Spleen (tissue), 11 donors: ENCODE data around the gene VWA1. TPM values are rescaled to one million over a fixed set of nuclear protein-coding genes. Genes with fewer than 3 reads are reported as not detected.

ENCODE experiments used
- DNase-seq: peaks from one replicate; pipeline ENCODE4 v3.0.0-alpha.2; 2020
- H3K27ac ChIP-seq, 8 donors: fragments of 200-600 bp; sonication (generic) in 7 of 8; 1 replicate in 4 of 8; 2 replicates in 4 of 8; pipeline versions ENCODE4 v1.5.0 to v1.8.0; 2016 to 2021; ENCODE audit warnings: inconsistent platforms in 4 of 8, mild to moderate bottlenecking in 4 of 8, moderate library complexity in 1 of 8
- H3K27me3 ChIP-seq, 7 donors: fragments of 200-600 bp; sonication (generic) in 6 of 7; replicated peaks in 1 of 7; 1 replicate in 4 of 7; 2 replicates in 3 of 7; pipeline versions ENCODE4 v1.5.0 to v1.8.0; 2016 to 2021; ENCODE audit warnings: inconsistent platforms in 3 of 7, mild to moderate bottlenecking in 1 of 7
- H3K36me3 ChIP-seq, 6 donors: fragments of 200-600 bp; sonication (generic) in 5 of 6; 1 replicate in 4 of 6; 2 replicates in 2 of 6; pipeline versions ENCODE4 v1.5.0 to v1.8.0; 2016 to 2021; ENCODE audit warnings: inconsistent platforms in 2 of 6
- H3K4me1 ChIP-seq, 6 donors: fragments of 200-600 bp; sonication (generic) in 5 of 6; 1 replicate in 3 of 6; 2 replicates in 3 of 6; pipeline versions ENCODE4 v1.5.0 to v1.8.0; 2016 to 2021; ENCODE audit warnings: inconsistent platforms in 3 of 6
- H3K4me3 ChIP-seq, 8 donors: fragments of 200-600 bp; sonication (generic) in 7 of 8; 1 replicate in 4 of 8; 2 replicates in 4 of 8; pipeline versions ENCODE4 v1.5.0 to v1.8.0; 2016 to 2021; ENCODE audit warnings: inconsistent platforms in 4 of 8, mild to moderate bottlenecking in 4 of 8, moderate library complexity in 2 of 8
- H3K9me3 ChIP-seq, 8 donors: fragments of 200-600 bp; sonication (generic) in 7 of 8; 1 replicate in 4 of 8; 2 replicates in 4 of 8; pipeline versions ENCODE4 v1.5.0 to v1.8.0; 2016 to 2021; ENCODE audit warnings: inconsistent platforms in 4 of 8
- POLR2A ChIP-seq, 3 donors: fragments of 450-650 bp; IDR thresholded peaks; one replicate each; pipeline ENCODE4 v1.5.1; 2017; ENCODE audit warnings: antibody characterized with exemption in 3 of 3, mild to moderate bottlenecking in 1 of 3
- POLR2AphosphoS5 ChIP-seq, 3 donors: sonication (generic); formaldehyde crosslinking; IDR thresholded peaks; one replicate each; pipeline ENCODE4 v1.5.1; 2017; ENCODE audit warnings: antibody characterized with exemption in 3 of 3
- WGBS, 5 donors: extraction: QIAGEN DNeasy Blood & Tissue Kit in 3 of 5; methylation state at CpG; one replicate each; pipeline versions ENCODE4 v1.1.5 to v1.1.7; 2013 to 2018; 5-methylcytosine and 5-hydroxymethylcytosine counted together
- intact Hi-C: fragments of 100-400 bp; cut with DNase I; formaldehyde crosslinking; loops from one replicate; pipeline ENCODE4 v1.15.0; 2023; ENCODE audit warnings: low total_unique reads
- polyA plus RNA-seq, 3 donors: library from polyadenylated mRNA; stranded (reverse); fragments of 200-250 nt; gene quantifications; one replicate each; pipeline ENCODE4 v1.2.1, GENCODE V29; 2013
- total RNA-seq, 7 donors: library from RNA; depleted of rRNA in 3 of 7; stranded (reverse); fragments of >200 nt in 3 of 7; fragmentation: NEBNext Ultra II Directional in 4 of 7; extraction: Animal tissue kit (Norgen Biotek cat#: 25700) in 4 of 7; gene quantifications; one replicate each; pipeline versions ENCODE4 v1.1.0 to v1.2.1, GENCODE V29; 2016 to 2021
- TF ChIP-seq, protein P1 (sequence below), 11 experiments: fragments of 200-600 bp in 7 of 11; fragments of 450-650 bp in 4 of 11; sonication (generic) in 4 of 11; IDR thresholded peaks in 8 of 11; conservative IDR thresholded peaks in 3 of 11; 1 replicate in 7 of 11; 2 replicates in 4 of 11; pipeline versions ENCODE4 v1.4.0 to v1.8.0; 2016 to 2021; ENCODE audit warnings: antibody characterized with exemption in 11 of 11, inconsistent platforms in 4 of 11, mild to moderate bottlenecking in 1 of 11
- donor health status: healthy with polysubstance abuse.
- donor health status: DM: no; HTN: no; CAD: no; lungs with moderate emphysema.
- donor health status: DM: no; HTN: no; CAD: no.
- donor health status: Bipolar disorder and iron deficiency.
- donor health status: healthy.
- donor health status: DM: no; HTN: no; CAD: no.
- donor health status: DM: yes; HTN: yes; CAD: no.

VWA1 gene
- total and polyA plus RNA-seq, 10 donors, result 3.9 to 18.0 (median 12.4) TPM

GRCh38 chr1:1489861-1490260 lies 54.4 kb downstream of the VWA1 start:
- intact Hi-C loops, result no loop called here
- H3K36me3 ChIP-seq, result peaks cover 0 to 100% (median 82%) of the 10 kb centered on the region in 6 donors
- 95 to 100% (median 97%) methylated on average over 16 to 19 of the region's 19 CpGs for WGBS, 5 donors

DNA sequence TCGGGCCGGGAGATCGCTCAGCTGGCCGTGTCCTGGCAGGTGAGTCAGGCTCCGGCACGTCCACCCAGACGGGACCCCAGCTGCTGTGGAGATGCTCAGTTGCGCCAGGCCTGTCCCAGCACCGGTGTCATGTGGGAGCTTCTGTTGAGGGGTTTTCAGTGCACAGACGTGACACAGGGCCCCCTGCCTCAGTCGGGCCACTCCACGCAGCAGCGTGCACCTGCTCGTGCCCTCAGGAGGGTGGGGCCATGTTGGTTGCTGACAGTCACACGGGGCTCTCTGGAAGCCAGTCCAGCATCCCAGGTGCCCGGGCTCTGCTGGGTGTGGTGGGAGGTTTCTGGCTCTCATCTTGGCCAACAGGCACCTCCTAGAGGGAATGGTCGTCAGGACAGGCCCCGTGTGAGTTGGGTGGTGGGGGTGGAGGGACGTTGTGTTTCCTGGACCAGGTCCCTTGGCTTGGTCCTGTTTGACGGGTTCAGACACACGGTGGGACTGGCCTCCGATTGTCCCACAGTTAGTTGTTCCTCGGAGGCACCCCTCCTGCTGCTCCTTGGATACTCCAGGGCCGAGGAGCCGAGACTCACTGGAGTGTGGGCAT lies 55.2 kb downstream of the VWA1 start:
- H3K9me3 ChIP-seq, result peaks cover 0 to 32% (median 28%) of the 10 kb centered on the region in 8 donors
- intact Hi-C loops, result no loop called here
- H3K27ac ChIP-seq, result no peak overlapping the region
- no peak overlapping the region for H3K4me3 ChIP-seq
- DNase-seq, result no peak
- no peaks in the 10 kb centered on the region for H3K27me3 ChIP-seq
- H3K4me1 ChIP-seq, result no peaks in the 10 kb centered on the region
- peaks cover 0 to 100% (median 83%) of the 10 kb centered on the region in 6 donors for H3K36me3 ChIP-seq
- WGBS, 5 donors, result 94 to 99% (median 99%) methylated on average over 13 to 21 of the region's 25 CpGs
- TF ChIP-seq POLR2A (IDR thresholded peaks at IDR 0.05) (no peak), POLR2AphosphoS5 (IDR thresholded peaks at IDR 0.05) (no peak)
- TF ChIP-seq, protein P1, sequence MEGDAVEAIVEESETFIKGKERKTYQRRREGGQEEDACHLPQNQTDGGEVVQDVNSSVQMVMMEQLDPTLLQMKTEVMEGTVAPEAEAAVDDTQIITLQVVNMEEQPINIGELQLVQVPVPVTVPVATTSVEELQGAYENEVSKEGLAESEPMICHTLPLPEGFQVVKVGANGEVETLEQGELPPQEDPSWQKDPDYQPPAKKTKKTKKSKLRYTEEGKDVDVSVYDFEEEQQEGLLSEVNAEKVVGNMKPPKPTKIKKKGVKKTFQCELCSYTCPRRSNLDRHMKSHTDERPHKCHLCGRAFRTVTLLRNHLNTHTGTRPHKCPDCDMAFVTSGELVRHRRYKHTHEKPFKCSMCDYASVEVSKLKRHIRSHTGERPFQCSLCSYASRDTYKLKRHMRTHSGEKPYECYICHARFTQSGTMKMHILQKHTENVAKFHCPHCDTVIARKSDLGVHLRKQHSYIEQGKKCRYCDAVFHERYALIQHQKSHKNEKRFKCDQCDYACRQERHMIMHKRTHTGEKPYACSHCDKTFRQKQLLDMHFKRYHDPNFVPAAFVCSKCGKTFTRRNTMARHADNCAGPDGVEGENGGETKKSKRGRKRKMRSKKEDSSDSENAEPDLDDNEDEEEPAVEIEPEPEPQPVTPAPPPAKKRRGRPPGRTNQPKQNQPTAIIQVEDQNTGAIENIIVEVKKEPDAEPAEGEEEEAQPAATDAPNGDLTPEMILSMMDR (IDR thresholded peaks at IDR 0.05 in 8 of 11, conservative IDR thresholded peaks at IDR 0.05 in 3 of 11), result no peak

More at GRCh38 chr1:1489861-1490260, 54.4 kb downstream of the VWA1 start:
- H3K27me3 ChIP-seq, result no peaks in the 10 kb centered on the region
- peaks cover 0 to 32% (median 28%) of the 10 kb centered on the region in 8 donors for H3K9me3 ChIP-seq
- no peak overlapping the region for H3K27ac ChIP-seq
- no peak for DNase-seq
- no peaks in the 10 kb centered on the region for H3K4me1 ChIP-seq
- H3K4me3 ChIP-seq, result no peak overlapping the region
- TF ChIP-seq, protein P1 (IDR thresholded peaks at IDR 0.05 in 8 of 11, conservative IDR thresholded peaks at IDR 0.05 in 3 of 11), result no peak
- TF ChIP-seq POLR2AphosphoS5 (IDR thresholded peaks at IDR 0.05) (no peak), POLR2A (IDR thresholded peaks at IDR 0.05) (no peak)

GRCh38 chr1:1491601-1492000 lies 56.1 kb downstream of the VWA1 start:
- intact Hi-C loops, result no loop called here
- no peaks in the 10 kb centered on the region for H3K27me3 ChIP-seq
- peaks cover 0 to 99% (median 81%) of the 10 kb centered on the region in 6 donors for H3K36me3 ChIP-seq

More at GRCh38 chr1:1491601-1492000, 56.1 kb downstream of the VWA1 start:
- peaks cover 0 to 32% (median 28%) of the 10 kb centered on the region in 8 donors for H3K9me3 ChIP-seq
- no peak for DNase-seq
- no peaks in the 10 kb centered on the region for H3K4me1 ChIP-seq
- TF ChIP-seq, protein P1 (IDR thresholded peaks at IDR 0.05 in 8 of 11, conservative IDR thresholded peaks at IDR 0.05 in 3 of 11), result no peak
- TF ChIP-seq POLR2AphosphoS5 (IDR thresholded peaks at IDR 0.05) (no peak), POLR2A (IDR thresholded peaks at IDR 0.05) (no peak)
- 96 to 98% (median 97%) methylated on average over 10 of the region's 10 CpGs for WGBS, 5 donors
- H3K4me3 ChIP-seq, result no peak overlapping the region
- H3K27ac ChIP-seq, result no peak overlapping the region

Other genes with a start within 250 kb of the VWA1 start
- gene TNFRSF18, start 229.1 kb upstream of the VWA1 start, total RNA-seq, result 1 to 10 TPM; 5.2 to 9.9 (median 7.5) TPM
- 10 to 100 TPM in 1 of 3 donors, 1 to 10 TPM in 2; 7.2 to 16.3 (median 9.3) TPM for gene TNFRSF18, start 229.1 kb upstream of the VWA1 start, polyA plus RNA-seq
- gene TNFRSF4, start 221.5 kb upstream of the VWA1 start, total RNA-seq, result 10 to 100 TPM in 5 of 7 donors, 1 to 10 TPM in 2; 6.6 to 18.9 (median 12.5) TPM
- gene TNFRSF4, start 221.5 kb upstream of the VWA1 start, polyA plus RNA-seq, result 10 to 100 TPM; 14.7 to 23.4 (median 14.7) TPM
- gene SDF4, start 203.7 kb upstream of the VWA1 start, total RNA-seq, result 100 to 1,000 TPM in 4 of 7 donors, 10 to 100 TPM in 3; 87.2 to 145 (median 114) TPM
- 10 to 100 TPM; 39.1 to 84.2 (median 49.4) TPM for gene SDF4, start 203.7 kb upstream of the VWA1 start, polyA plus RNA-seq
- 10 to 100 TPM; 13.2 to 25.1 (median 19.3) TPM for gene B3GALT6, start 203.5 kb upstream of the VWA1 start, total RNA-seq
- gene B3GALT6, start 203.5 kb upstream of the VWA1 start, polyA plus RNA-seq, result 10 to 100 TPM in 2 of 3 donors, 1 to 10 TPM in 1; 7.9 to 16.6 (median 12.1) TPM
- 1 to 10 TPM in 3 of 7 donors, under 1 TPM in 1, not detected in 3; 0.87 to 3.6 (median 1.8) TPM for gene C1QTNF12, start 189.0 kb upstream of the VWA1 start, total RNA-seq
- gene C1QTNF12, start 189.0 kb upstream of the VWA1 start, polyA plus RNA-seq, result 1 to 10 TPM; 1.3 to 5.5 (median 1.4) TPM
- 10 to 100 TPM; 39.1 to 69.7 (median 56.5) TPM for gene UBE2J2, start 161.8 kb upstream of the VWA1 start, total RNA-seq
- gene UBE2J2, start 161.8 kb upstream of the VWA1 start, polyA plus RNA-seq, result 10 to 100 TPM; 39.2 to 66.9 (median 54.0) TPM
- 10 to 100 TPM in 1 of 7 donors, 1 to 10 TPM in 6; 2.5 to 10.5 (median 3.4) TPM for gene SCNN1D, start 155.3 kb upstream of the VWA1 start, total RNA-seq
- gene SCNN1D, start 155.3 kb upstream of the VWA1 start, polyA plus RNA-seq, result 10 to 100 TPM in 2 of 3 donors, 1 to 10 TPM in 1; 3.7 to 16.9 (median 11.9) TPM
- 10 to 100 TPM; 33.0 to 62.3 (median 41.7) TPM for gene ACAP3, start 127.8 kb upstream of the VWA1 start, total RNA-seq
- 10 to 100 TPM; 12.6 to 89.7 (median 32.6) TPM for gene ACAP3, start 127.8 kb upstream of the VWA1 start, polyA plus RNA-seq
- gene PUSL1, start 127.1 kb upstream of the VWA1 start, total RNA-seq, result 10 to 100 TPM; 11.4 to 22.9 (median 13.9) TPM
- gene PUSL1, start 127.1 kb upstream of the VWA1 start, polyA plus RNA-seq, result 10 to 100 TPM in 2 of 3 donors, 1 to 10 TPM in 1; 9.8 to 17.8 (median 10.5) TPM
- gene INTS11, start 111.0 kb upstream of the VWA1 start, total RNA-seq, result 100 to 1,000 TPM in 4 of 7 donors, 10 to 100 TPM in 3; 89.2 to 114 (median 100) TPM
- 100 to 1,000 TPM; 106 to 203 (median 202) TPM for gene INTS11, start 111.0 kb upstream of the VWA1 start, polyA plus RNA-seq
- 10 to 100 TPM; 16.9 to 42.1 (median 29.1) TPM for gene CPTP, start 110.9 kb upstream of the VWA1 start, total RNA-seq
- gene CPTP, start 110.9 kb upstream of the VWA1 start, polyA plus RNA-seq, result 10 to 100 TPM in 2 of 3 donors, 1 to 10 TPM in 1; 7.5 to 24.9 (median 10.4) TPM
- 1 to 10 TPM in 6 of 7 donors, under 1 TPM in 1; 0.77 to 5.9 (median 3.0) TPM for gene TAS1R3, start 104.4 kb upstream of the VWA1 start, total RNA-seq
- 1 to 10 TPM in 1 of 3 donors, under 1 TPM in 2; 0.23 to 1.6 (median 0.37) TPM for gene TAS1R3, start 104.4 kb upstream of the VWA1 start, polyA plus RNA-seq
- gene DVL1, start 86.3 kb upstream of the VWA1 start, total RNA-seq, result 10 to 100 TPM; 34.4 to 59.1 (median 40.1) TPM
- gene DVL1, start 86.3 kb upstream of the VWA1 start, polyA plus RNA-seq, result 10 to 100 TPM; 18.1 to 57.3 (median 27.7) TPM
- gene MXRA8, start 77.1 kb upstream of the VWA1 start, total RNA-seq, result 10 to 100 TPM; 25.9 to 71.7 (median 49.3) TPM
- gene MXRA8, start 77.1 kb upstream of the VWA1 start, polyA plus RNA-seq, result 10 to 100 TPM; 37.9 to 57.5 (median 44.8) TPM
- 10 to 100 TPM; 61.3 to 85.1 (median 71.7) TPM for gene AURKAIP1, start 60.5 kb upstream of the VWA1 start, total RNA-seq
- 100 to 1,000 TPM; 149 to 174 (median 151) TPM for gene AURKAIP1, start 60.5 kb upstream of the VWA1 start, polyA plus RNA-seq
- gene CCNL2, start 36.4 kb upstream of the VWA1 start, total RNA-seq, result 100 to 1,000 TPM; 167 to 299 (median 208) TPM
- gene CCNL2, start 36.4 kb upstream of the VWA1 start, polyA plus RNA-seq, result 100 to 1,000 TPM; 111 to 230 (median 199) TPM
- gene MRPL20, start 28.4 kb upstream of the VWA1 start, total RNA-seq, result 100 to 1,000 TPM in 3 of 7 donors, 10 to 100 TPM in 4; 67.4 to 144 (median 91.3) TPM
- 100 to 1,000 TPM; 101 to 168 (median 122) TPM for gene MRPL20, start 28.4 kb upstream of the VWA1 start, polyA plus RNA-seq
- gene ANKRD65, start 14.4 kb upstream of the VWA1 start, total RNA-seq, result 1 to 10 TPM in 5 of 7 donors, under 1 TPM in 2; 0.43 to 2.7 (median 1.2) TPM
- 1 to 10 TPM; 2.3 to 4.3 (median 3.0) TPM for gene ANKRD65, start 14.4 kb upstream of the VWA1 start, polyA plus RNA-seq
- 1 to 10 TPM in 2 of 7 donors, under 1 TPM in 3, not detected in 2; 0.25 to 3.9 (median 0.57) TPM for gene ATAD3C, start 14.0 kb downstream of the VWA1 start, total RNA-seq
- gene ATAD3C, start 14.0 kb downstream of the VWA1 start, polyA plus RNA-seq, result under 1 TPM; 0.55 to 0.85 (median 0.83) TPM
- gene ATAD3B, start 36.1 kb downstream of the VWA1 start, total RNA-seq, result 10 to 100 TPM; 11.5 to 39.8 (median 23.7) TPM
- 10 to 100 TPM; 21.7 to 62.3 (median 45.8) TPM for gene ATAD3B, start 36.1 kb downstream of the VWA1 start, polyA plus RNA-seq
- gene ATAD3A, start 76.5 kb downstream of the VWA1 start, total RNA-seq, result 10 to 100 TPM; 11.3 to 25.7 (median 17.8) TPM
- gene ATAD3A, start 76.5 kb downstream of the VWA1 start, polyA plus RNA-seq, result 10 to 100 TPM; 13.4 to 29.0 (median 14.3) TPM
- gene TMEM240, start 104.9 kb downstream of the VWA1 start, total RNA-seq, result 1 to 10 TPM in 6 of 7 donors, not detected in 1; 2.3 to 5.3 (median 2.7) TPM
- gene TMEM240, start 104.9 kb downstream of the VWA1 start, polyA plus RNA-seq, result 1 to 10 TPM in 2 of 3 donors, under 1 TPM in 1; 0.39 to 2.2 (median 1.5) TPM
- 100 to 1,000 TPM in 5 of 7 donors, 10 to 100 TPM in 2; 86.7 to 168 (median 111) TPM for gene SSU72, start 139.2 kb downstream of the VWA1 start, total RNA-seq
- gene SSU72, start 139.2 kb downstream of the VWA1 start, polyA plus RNA-seq, result 100 to 1,000 TPM in 1 of 3 donors, 10 to 100 TPM in 2; 89.2 to 121 (median 90.4) TPM
- 1 to 10 TPM; 2.2 to 8.8 (median 5.6) TPM for gene FNDC10, start 164.4 kb downstream of the VWA1 start, total RNA-seq
- gene FNDC10, start 164.4 kb downstream of the VWA1 start, polyA plus RNA-seq, result 1 to 10 TPM; 2.2 to 4.4 (median 3.4) TPM
- gene MIB2, start 179.8 kb downstream of the VWA1 start, total RNA-seq, result 10 to 100 TPM; 46.2 to 76.5 (median 72.0) TPM
- gene MIB2, start 179.8 kb downstream of the VWA1 start, polyA plus RNA-seq, result 100 to 1,000 TPM in 1 of 3 donors, 10 to 100 TPM in 2; 49.6 to 165 (median 74.1) TPM
- 1 to 10 TPM; 1.4 to 7.3 (median 5.8) TPM for gene MMP23B, start 196.5 kb downstream of the VWA1 start, total RNA-seq
- gene MMP23B, start 196.5 kb downstream of the VWA1 start, polyA plus RNA-seq, result 1 to 10 TPM; 4.2 to 9.3 (median 6.3) TPM
- gene CDK11B, start 223.3 kb downstream of the VWA1 start, total RNA-seq, result 10 to 100 TPM; 19.4 to 34.1 (median 27.9) TPM
- gene CDK11B, start 223.3 kb downstream of the VWA1 start, polyA plus RNA-seq, result 10 to 100 TPM; 20.0 to 38.2 (median 31.2) TPM